A172 (cell line): ENCODE data around the gene APH1A. TPM values are rescaled to one million over a fixed set of nuclear protein-coding genes. Genes with fewer than 3 reads are reported as not detected.
"Not testable (repeated sequence)": the region's sequence is repeated elsewhere in the genome, so short reads cannot be mapped to it uniquely, and the experiment has no call there.

Source experiments
- DNase-seq: peaks from one replicate; pipeline ENCODE4 v3.0.0-alpha.2; 2015; ENCODE audit warnings: low spot score
- total RNA-seq: library from RNA; depleted of rRNA; stranded (reverse); fragments of >200 nt; shearing (Covaris generic); gene quantifications from 2 replicates; pipeline ENCODE4 v1.2.3, GENCODE V29; 2014

Gene APH1A
- total RNA-seq, 1 experiment from 2014 or later: 197 TPM

- DNase-seq: peak; percentile 44
Measured at GRCh38 chr1:150268340-150268704, 494 bp downstream of the APH1A start.

- no peak for DNase-seq
Measured at GRCh38 chr1:150267896-150268295, 920 bp downstream of the APH1A start.

DNA sequence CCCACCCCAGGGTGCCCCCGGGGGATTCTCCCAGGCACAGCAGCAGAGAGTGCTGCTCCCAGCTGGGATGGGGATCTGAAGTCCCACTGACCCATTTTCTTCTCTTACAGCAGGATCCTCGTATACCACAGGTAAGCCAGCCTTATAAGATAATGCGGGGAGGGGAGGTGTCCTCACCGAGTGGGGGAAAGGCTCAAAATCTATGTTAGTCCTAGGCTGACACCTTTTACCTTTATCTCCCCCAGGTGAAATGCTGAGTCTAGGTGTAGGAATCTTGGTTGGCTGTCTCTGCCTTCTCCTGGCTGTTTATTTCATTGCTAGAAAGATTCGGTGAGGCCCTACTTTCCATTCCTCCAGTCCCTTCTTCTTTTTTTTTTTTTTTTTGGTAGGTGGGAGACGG is 5.3 kb downstream of the APH1A start:
- no peak for DNase-seq

DNA sequence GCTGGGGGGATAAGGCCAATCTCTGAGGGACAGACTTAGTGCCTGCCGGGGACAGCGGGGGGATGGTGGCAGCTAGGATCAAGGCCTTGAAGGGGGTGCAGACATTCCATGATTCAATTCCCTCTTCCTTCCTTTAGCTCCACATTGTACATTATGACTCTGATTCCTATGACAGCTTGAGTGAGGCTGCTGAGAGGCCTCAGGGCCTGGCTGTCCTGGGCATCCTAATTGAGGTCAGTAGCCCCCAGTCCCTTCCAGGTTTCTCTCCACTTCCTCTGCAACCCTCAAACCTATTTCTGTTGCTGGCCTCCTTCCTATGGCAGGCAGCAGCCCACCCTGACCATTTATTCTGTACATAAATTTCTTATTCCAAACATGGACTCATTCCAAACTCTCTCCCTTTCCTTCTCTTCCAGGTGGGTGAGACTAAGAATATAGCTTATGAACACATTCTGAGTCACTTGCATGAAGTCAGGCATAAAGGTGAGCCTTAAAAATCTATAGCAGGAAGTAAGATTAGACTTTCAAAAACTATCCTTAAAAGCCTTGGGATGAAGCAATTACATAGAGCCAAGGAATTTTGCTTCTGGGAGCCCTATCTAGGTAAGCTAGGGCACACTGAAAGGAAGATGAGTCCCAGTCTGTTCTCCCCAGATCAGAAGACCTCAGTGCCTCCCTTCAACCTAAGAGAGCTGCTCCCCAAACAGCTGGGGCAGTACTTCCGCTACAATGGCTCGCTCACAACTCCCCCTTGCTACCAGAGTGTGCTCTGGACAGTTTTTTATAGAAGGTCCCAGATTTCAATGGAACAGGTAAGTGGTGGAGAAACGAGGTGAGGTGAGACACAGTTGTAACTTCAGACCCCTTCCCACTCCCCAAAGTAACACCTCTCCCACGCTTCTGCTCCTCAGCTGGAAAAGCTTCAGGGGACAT is 6.2 kb downstream of the APH1A start:
- no peak for DNase-seq

DNA sequence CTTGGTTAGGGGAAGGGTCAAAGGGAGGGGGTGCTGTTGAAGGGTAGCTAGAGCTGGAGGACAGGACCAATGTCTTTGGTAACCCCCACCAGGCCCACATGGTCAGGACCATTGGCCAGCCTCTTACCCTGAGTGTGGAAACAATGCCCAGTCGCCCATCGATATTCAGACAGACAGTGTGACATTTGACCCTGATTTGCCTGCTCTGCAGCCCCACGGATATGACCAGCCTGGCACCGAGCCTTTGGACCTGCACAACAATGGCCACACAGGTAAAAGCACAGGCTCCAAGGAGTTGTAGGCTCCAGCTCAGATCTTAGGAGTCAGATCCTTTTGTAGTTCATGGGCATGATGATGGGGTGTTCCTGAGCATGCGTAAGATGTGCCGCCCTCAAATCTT is 7.4 kb downstream of the APH1A start:
- no peak for DNase-seq

DNA sequence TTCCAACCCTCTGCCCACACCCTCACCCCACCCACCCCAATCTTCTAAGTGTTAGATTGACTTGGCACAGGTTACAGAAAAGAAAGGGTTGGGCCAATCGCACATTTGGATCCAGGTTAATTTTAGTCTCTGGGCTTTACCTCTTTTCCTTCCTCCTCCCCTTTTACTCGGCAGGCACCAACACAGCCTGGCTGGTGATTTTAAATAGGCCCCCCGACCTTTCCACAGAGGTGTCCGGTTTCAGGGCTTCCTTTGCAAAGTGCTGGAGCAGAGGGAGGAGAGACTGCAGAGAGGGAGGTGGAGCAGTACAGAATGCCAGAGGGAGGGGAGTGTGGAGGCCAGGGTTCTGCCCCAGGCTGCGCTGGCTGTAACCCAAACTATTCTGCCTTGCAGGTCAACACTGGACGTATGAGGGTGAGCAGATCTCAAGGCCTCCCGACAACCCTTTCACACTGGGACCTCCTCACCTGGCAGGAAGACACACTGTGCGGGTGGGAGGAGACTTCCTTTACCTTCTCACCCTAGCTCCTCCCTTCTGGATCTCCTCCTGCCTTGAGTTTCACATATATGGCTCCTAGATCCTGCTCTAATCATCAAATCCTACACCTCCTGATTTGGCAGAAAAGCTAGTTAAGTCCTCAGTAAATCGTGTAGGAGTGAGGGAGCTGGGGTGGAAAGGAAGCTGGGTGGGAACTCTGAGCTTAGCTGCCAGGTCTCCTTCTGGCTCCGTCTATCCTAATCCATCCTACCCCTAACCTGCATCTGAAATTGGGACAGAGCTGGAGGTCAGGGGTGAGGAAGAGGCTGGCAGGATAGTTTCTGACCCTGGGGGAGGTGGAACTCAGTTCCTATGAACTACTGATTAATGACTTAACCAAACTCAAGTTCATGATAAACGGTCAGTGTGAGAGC is 8.8 kb downstream of the APH1A start:
- no peak for DNase-seq

- no peak for DNase-seq
Measured at GRCh38 chr1:150259217-150259616, 9.6 kb downstream of the APH1A start.

GRCh38 chr1:150257624-150258585 is 10.9 kb downstream of the APH1A start, which contains the start of gene CA14:
CA14 (plus strand) TSS chr1:150257774; CDS start chr1:150258129, 355 bp downstream.
- DNase-seq: no peak

DNA sequence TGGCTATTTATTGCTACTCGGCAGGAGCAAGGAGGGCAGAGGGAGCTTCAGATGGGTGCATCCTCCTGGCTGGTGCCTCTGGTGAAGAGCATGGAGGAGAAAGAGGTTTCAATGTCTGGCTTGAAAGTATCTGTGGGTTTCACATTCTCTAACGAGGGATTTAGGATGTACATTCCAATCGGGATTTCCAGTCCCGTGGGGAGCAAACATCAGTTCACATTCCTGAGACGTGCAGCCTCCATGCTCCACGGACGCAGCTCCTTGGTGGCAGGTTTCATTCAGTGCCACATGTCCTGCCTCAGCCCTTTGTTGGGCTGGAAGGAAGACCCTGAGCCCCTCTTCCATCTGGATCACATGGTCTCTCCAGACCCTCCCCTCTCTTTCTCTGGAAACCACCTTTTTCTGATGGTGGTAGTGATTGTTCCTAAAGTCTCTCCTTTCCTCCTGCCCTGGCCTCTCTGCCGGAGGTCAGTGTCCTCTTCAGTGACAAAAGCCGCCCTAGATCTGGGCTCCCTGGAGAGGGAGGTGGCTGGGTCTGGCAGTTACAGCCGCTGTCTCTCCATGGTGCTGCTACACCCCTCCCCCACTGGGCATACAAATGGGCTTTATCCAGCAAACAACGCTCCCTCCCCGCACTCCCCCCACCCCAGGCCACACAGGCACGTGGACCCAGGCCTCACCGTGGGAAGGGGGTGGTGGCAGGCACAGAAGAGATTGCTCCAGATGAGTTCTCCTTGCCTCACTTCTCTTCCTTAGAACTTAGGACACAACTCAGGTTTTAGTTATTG is 12.1 kb downstream of the APH1A start:
- no peak for DNase-seq

DNA sequence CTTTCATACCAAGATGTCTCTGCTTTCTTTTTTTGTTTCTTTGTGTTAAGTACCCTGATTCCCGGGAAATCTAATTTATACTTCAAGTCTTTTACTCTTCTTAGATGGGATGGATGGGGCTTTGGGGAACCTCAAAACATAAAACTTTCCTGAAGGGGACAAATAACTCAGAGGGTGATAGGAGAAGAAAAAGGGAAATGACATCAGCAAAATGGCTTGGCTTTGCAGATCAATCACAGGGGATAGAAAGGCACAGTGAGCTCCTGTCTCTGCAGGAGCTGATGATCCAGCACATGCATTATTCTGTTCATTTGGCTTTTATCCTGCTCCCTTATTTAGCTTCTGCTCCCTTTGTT is 12.6 kb downstream of the APH1A start:
- DNase-seq: no peak

GRCh38 chr1:150249936-150250335 is 18.9 kb downstream of the APH1A start:
- no peak for DNase-seq

GRCh38 chr1:150243003-150243402 is 25.8 kb downstream of the APH1A start:
- no peak for DNase-seq

- no peak for DNase-seq
Measured at GRCh38 chr1:150237746-150238145, 31.1 kb downstream of the APH1A start.

DNA sequence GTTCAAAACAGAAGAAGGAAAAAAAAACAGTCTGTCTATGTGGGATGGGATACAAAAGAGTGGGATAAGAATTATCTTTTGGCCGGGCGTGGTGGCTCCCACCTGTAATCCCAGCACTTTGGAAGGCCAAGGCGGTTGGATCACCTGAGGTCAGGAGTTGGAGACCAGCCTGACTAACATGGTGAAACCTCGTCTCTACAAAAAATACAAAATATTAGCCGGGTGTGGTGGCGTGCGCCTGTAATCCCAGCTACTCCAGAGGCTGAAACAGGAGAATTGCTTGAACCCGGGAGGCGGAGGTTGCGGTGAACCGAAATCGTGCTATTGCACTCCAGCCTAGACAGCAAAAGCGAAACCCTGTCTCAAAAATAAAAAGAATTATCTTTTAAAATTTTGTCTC is 31.6 kb downstream of the APH1A start:
- not testable (repeated sequence) for DNase-seq

- DNase-seq: no peak
Measured at GRCh38 chr1:150236614-150237100, 32.2 kb downstream of the APH1A start.

DNA sequence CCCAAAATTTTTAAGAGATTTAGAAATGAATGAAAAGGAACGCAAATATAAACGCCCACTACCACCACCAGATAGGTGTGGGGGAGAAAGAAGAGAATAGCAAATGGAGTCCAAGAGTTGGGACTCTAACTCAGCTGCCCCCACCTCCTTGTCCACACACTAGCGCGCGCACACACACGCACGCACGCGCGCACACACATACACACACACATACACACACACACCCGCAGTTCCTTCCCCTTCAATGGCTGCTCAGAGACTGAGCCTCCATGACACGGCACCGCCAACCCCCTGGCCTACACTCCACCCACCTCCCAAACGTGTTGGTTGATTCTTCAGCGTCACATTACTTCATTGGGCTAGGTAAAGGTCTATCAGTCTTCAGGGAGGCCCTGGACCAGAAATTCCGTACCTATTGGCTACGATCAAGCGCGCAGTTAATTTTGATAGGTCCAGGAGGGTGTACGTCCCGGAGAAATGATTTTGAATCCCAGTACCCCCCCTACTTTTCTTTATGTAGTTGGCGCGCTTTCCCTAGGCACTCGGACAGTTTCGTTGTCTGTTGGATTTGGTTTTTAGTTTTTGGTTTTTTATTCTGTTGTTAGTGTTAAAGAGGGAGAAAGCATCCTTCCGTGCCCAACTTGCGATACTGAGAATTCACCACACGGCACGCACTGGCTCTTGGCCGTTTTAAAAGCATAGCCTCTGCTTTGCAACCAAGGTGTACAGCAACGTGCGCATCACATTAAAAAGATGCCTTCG is 32.8 kb downstream of the APH1A start, which contains the start of gene ANP32E:
Gene ANP32E, minus strand, starts transcription at position 261 of the 762 bp plus-strand sequence. CDS start 326 bp downstream, outside the sequence.
- peak; percentile 100 for DNase-seq

DNA sequence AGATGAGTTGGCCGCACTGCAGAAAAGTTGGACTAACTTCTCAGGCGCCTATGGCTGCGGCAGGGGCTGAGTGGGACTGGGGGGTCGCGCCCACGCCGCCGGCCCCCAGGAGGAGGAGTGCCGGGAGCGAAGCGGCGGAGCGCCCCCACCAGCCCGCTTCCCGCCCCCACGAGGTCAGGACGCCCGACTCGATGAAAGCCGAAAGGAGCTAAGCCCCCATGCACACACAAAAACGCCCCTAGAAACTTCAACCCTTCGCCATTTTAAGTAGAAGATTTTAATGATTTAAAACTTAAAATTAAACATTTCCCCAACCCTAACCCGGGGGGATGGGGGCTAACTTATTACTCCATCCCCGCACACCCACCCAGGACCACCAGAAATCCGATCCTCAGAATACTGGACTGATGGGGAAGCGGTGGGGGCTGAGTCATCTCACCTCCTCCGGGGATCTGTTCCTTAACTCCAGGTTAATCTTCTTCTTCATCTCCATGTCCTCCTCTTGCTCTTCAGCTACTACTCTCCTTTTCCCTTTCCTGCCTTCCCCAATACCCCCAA is 33.4 kb downstream of the APH1A start:
- DNase-seq: peak; percentile 49

- DNase-seq: peak; percentile 85
Measured at GRCh38 chr1:150234566-150235293, 34.1 kb downstream of the APH1A start.

DNA sequence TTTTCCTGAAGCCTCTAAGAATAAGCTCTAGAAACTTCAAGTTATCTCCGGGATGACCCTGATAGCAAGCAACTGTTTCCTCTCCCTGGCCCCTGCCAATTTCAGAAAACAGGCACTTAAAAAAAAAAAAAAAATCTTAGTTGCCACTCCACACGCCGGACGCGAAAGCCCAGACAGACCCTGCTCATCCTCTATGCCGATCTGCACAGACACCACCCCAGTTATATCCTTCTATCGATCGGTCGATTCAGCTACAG is 34.6 kb downstream of the APH1A start:
- DNase-seq: no peak
